ENCODE measurements around the gene TACC3.

The TACC3 gene

DNA sequence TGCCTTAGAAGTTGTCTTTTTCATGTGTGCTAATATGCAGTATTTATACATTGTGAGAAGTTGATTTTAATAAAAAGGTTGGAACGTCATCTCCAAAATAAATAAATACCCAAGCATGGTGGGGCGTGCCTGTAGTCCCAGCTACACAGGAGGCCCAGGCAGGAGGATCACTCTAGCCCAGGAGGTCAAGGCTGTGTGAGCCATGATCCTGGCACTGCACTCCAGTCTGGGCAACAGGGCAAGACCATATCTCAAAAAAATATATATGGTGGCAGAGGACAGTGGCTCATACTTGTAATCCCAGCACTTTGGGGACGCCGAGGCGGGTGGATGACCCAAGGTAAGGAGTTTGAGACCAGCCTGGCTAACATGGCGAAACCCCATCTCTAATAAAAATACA, 15.6 kb upstream of the TACC3 start:
- DNase-seq: no peak

- no peak for DNase-seq
These were observed 15.0 kb upstream of the TACC3 start for GRCh38 chr4:1706358-1706757.

- DNase-seq: no peak
These were observed 12.7 kb upstream of the TACC3 start for GRCh38 chr4:1708581-1708980.

DNA sequence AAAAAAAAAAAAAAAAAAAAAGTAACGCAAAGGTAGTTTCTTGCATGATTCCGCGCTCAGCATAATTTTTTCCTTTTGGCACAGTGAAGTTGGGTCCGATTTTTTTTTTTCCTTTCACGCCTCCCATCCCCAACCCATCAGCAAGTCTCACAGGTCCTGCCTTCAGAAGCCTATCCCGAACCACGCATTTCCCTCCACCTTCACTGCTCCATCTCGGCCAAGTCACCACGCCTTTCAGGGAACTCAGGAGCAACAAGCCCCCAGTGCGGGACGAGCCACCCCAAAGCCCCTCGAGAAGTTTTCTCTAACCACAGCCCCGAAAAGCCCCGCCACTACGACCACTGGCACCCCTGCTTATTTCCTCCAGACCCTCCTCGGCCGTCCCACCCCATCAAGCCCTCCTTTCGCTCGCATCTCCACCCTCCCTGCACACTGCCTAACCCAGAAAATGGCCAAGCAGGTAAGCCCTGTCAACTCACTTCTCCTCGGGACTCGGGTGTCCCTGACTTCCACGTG, 10.2 kb upstream of the TACC3 start:
- DNase-seq: no peak

DNA sequence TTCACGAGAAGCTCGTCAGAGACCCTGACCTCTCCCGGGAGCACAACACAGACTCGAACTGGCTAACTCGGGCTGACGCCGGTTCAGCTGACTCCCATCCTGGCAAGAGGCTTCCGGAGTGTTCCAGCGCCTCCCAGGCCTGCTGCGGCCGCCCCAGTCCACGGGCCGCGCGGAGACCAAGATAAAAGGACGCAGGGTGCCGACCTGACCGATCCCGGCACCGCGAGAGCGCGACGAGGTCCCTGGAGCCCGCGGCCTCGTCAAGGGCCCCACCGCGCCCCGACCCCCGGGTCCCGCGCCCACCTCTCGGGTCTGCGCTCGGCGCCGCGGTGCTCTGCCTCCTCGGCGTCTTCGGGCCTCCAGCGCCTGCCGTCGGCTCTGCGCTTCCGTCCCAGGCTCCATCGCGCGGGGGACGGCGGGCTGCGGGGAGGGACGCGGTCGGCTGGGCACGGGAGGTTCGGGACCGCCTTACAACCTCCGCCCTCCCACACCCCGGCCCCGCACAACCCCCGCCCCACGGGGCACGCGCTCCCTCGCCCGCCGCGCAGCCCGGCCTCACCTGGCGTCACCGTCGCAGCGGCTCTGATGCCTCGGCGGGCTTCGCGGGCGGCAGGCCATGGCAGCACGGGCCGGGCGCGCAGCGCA, 9.6 kb upstream of the TACC3 start:
- no peak for DNase-seq

- peak; percentile 86 to 97 for DNase-seq
These were observed 8.9 kb upstream of the TACC3 start, which contains the start of gene SLBP for GRCh38 chr4:1712216-1713002. Gene SLBP (minus strand): TSS chr4:1712319. CDS start chr4:1712188, 131 bp downstream.

DNA sequence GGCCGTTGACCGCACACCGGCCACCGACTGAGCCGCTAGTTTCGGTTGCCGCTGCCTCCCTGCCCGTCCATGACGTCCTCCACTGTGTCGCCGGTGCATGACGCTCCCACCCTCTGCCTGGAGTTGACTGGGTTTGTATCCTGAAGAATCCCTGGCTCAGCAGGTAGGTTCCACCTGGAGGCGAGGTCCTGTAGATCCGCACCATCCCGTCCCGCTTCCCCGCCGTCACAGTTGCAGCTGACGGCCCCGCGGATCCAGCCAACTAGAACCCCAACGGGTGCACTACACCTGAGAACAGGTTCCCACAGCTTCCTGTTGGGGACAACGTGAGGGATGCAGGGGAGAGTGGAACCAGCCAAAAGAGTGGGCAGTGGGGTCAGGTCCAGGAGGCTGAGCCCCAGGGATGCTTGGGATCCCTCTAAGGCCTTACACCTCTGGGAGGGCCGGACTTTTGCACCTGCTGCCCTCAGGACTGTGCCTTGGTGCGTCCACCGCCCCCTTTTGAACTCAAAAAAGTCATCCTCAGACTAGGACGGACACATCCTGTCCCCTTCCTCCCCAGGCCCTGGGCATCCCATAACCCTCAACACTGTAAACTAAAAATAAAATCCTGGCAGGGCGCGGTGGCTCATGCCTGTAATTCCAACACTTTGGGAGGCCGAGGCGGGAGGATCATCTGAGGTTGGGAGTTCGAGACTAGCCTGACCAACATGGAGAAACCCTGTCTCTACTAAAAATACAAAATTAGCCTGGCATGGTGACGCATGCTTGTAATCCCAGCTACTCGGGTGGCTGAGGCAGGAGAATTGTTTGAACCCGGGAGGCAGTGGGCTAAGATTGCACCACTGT, 8.1 kb upstream of the TACC3 start:
- DNase-seq: no peak

GRCh38 chr4:1714303-1715001, 6.9 kb upstream of the TACC3 start:
- DNase-seq: no peak

- peak in 1 of 2 donors; percentile 52 for DNase-seq
These were observed 6.1 kb upstream of the TACC3 start for GRCh38 chr4:1715002-1715758.

DNA sequence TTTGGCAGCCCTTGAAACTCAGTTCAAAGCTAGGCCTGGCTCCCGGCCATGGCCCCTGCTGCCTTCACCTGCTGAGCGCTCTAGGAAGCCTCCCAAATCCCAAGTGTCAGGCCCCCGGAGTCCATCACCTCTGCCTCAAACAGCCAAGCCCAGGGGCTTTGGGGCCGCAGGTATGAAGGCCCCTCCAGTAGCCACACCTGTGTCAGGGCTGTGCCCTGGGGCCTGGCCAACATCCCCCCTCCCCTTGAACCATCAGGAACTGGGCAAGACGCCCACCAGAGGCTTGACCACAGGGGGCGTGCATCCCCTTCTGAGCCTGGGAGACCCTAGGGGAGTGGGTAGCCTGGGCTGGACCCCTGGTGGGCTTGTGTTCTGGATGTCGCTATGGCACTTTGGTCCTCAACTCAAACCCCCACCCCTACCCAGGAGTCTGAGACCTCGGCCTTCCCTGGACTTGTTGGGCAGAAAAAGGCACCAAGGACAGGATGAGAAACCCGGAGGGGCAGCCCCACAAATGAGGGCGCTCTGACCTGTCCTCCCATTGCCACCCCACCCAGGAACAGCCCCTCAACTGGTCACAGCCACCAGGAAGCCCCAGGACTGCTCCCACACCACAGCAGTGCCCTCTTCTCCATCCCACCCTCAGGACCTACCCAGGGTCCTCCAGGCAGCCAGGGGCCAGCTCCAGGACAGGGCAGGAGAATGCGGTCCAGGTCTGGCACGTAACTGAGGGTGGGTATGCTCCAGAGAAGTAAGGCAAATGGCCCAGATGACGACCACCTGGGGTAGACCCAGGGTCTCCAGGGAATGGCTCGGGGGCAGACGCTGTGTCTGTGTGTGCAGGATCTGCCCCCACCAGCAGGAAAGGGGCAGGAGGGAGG, 5.0 kb upstream of the TACC3 start:
- no peak for DNase-seq

- DNase-seq: no peak
These were observed 3.9 kb upstream of the TACC3 start for GRCh38 chr4:1717129-1718094.

- DNase-seq: no peak
These were observed 3.0 kb upstream of the TACC3 start for GRCh38 chr4:1718095-1718850.

- peak in 1 of 2 donors; percentile 16 for DNase-seq
These were observed 948 bp upstream of the TACC3 start for GRCh38 chr4:1720163-1720983.

DNA sequence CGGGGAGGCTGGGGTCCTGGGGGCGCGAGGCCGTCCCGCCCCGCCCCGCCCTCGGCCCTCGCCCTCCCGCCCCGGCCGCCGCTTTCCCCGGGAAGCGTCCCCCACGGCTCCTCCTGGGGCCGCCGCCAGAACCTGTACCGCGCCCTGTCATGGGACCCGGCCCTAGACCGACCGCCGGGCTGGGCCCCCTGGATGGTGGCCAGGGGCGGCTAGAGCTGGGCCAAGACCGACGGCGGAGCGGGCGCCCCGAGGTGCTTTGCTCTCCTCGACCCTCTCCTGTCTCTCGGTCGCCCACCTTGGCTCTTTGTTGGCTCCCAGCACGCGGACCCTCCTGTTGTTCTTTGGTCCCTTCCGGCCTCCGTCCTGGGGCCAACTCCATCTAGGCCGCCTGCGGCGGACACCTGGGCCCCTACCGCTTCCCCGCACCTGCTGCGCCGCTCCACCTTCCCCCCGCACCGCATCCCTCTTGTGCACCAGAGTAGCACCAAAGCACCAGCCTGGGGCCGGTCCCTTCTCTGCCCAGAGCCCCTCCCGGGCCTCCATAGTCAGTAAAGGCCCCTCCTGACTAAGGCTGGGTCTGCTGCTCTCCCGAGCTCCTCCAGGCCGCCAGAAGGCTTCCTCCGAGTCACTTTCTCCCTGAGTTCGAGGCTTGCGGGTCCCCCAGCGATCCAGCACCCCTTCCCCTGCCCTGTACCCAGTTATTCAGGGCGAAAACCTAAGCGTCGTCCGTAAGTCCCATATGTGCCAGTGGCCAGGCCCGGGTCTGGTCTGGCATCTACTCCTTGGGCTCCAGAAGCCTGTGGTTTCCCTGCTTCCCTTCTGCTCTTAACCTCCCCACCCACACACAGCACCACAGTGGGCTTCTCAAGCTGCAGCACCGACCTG, 587 bp downstream of the TACC3 start:
- no peak for DNase-seq

- DNase-seq: no peak
These were observed 1.3 kb downstream of the TACC3 start for GRCh38 chr4:1722551-1723118.

- DNase-seq: peak; percentile 30 to 68
These were observed 1.9 kb downstream of the TACC3 start for GRCh38 chr4:1723131-1723801.

Data from bone marrow (tissue), 2 donors.